HFF-Myc (cell line): Measurements from ENCODE around the gene ARHGAP45.
"Not testable (repeated sequence)": the region's sequence is repeated elsewhere in the genome, so short reads cannot be mapped to it uniquely, and the experiment has no call there.

ENCODE experiments used
- DNase-seq: peaks from one replicate; pipeline ENCODE4 v3.0.0-alpha.2; 2011; ENCODE audit warnings: low read depth; ENCODE audit errors: extremely low read depth
- H3K4me3 ChIP-seq: replicated peaks from 2 replicates; pipeline ENCODE4 v1.5.1; 2011; ENCODE audit warnings: low read depth, mild to moderate bottlenecking, control low read depth, low read length
- CTCF ChIP-seq: IDR thresholded peaks from 2 replicates; pipeline ENCODE4 v1.5.1; 2012; ENCODE audit warnings: mild to moderate bottlenecking, low read depth, low read length, control low read depth; ENCODE audit errors: missing control alignments

The ARHGAP45 gene

GRCh38 chr19:1111641-1112267 lies 44.8 kb downstream of the ARHGAP45 start:
- no peak overlapping the region for H3K4me3 ChIP-seq
- no peak for TF ChIP-seq CTCF
- no peak for DNase-seq

DNA sequence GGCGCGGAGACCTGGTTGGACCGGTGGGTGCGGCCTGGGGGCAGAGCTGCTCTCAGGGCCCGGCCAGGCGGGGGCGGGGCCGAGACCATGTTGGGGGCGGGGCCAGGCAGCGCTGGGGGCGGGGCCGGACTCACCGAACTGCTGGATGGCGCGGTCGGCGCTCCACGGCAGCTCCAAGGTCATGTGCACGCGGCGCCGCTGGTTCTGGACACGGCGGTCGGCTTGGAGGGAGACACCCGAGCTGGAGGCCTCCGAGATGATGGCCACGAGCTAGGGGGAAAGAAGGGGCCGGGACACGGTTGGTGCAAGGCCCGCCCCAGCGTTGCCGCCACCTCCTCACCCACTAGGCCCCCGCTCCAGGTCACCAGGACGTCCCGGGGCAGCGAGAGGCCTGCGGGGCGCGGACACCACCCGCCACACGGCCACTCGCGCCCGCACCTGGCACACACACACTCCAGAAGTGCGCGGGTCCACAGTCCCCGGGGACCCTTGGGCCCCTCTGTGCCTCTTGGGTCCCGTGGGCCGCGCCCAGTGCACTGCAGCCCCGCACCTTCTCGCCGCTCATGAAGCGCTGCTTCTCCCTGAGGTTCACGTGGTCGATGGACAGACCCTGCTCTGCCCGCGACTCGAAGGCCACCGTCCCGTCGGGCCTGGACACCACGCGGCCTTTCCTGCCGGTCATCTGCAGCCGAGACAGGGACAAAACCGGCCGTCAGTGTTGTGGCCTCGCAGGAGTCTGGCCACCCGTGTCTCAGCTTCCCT lies 45.5 kb downstream of the ARHGAP45 start:
- no peak for TF ChIP-seq CTCF
- no peak for DNase-seq
- H3K4me3 ChIP-seq: no peak overlapping the region

DNA sequence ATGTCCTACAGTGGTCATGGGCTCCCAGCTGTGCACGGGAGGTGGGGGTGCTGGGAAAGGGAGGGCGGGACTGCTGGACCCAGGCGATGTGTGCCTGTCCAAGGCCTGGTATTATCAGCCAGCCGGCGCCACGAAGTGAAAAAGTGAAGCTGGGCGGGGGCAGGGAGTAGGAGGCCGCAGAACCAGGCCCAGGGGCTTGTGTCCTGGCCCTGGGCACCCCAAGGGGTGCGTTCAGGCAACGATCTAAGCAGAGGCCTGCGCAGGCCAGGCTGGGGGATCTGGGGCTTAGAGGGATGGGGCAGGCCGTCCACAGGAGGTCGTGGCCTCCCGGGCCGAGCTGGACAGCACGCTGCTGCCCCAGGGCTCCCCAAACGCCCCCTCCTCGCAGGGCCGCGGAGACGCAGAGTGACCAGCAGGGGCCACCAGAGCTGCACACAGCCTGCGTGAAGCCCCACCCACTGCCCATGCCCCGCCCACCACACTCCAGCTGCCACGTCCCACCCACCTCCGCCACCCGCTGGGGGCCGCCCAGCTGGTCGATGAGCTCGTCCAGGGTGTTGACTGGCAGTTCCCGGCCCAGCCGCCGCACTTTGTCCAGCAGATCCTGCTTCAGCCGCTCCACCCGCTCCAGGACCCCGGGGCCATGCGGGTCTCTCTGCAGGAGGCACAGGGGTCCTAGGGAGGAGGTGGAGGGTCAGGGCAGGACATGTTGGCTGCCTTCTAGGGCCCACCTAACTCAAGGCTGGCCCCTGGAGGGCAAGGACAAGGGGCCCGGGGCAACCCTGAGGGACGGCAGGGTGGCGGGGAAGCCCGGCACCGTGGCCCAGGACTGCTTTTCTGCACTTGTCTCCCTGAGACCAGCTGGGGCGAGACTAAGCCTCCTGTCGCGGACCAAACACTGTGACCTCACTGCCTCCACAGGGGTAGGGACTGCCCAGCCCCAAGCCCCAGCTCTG lies 46.3 kb downstream of the ARHGAP45 start:
- peak; percentile 68 for TF ChIP-seq CTCF
- peak; percentile 77 for DNase-seq
- no peak overlapping the region for H3K4me3 ChIP-seq

DNA sequence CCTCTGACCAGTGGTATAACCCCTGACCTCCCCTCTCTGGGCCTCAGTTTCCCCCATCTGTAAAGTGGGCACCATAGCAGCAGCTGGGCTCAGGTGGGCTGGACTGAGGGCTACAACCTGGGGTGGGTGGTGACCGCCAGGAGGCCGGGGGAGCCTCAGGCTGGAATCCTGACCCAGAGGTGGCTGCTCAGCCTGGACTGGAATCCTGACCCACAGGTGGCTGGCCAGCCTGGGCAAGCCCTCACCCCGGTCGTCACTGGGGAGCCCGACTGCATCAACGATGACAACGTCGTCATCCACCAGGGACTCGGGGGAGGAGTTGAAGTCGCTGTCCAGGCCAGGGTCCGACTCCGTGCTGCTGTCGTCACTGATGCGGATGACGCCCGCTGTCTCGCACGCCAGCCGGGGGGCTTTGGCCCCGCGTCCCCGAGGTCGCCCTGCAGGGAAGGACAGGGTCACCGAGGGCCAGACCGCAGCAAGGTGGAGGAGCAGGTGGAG lies 47.1 kb downstream of the ARHGAP45 start:
- H3K4me3 ChIP-seq: no peak overlapping the region
- no peak for DNase-seq
- no peak for TF ChIP-seq CTCF

DNA sequence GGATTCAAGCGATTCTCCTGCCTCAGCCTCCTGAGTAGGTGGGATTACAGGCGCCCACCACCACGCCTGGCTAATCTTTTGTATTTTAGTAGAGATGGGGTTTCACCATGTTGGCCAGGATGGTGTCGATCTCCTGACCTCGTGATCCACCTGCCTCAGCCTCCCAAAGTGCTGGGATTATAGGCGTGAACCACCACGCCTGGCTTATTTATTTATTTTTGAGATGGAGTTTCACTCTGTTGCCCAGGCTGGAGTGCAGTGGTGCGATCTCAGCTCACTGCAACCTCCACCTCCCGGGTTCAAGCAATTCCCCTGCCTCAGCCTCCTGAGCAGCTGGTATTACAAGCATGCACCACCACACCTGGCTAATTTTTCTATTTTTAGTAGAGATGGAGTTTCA lies 47.8 kb downstream of the ARHGAP45 start:
- not testable (repeated sequence) for H3K4me3 ChIP-seq, DNase-seq

DNA sequence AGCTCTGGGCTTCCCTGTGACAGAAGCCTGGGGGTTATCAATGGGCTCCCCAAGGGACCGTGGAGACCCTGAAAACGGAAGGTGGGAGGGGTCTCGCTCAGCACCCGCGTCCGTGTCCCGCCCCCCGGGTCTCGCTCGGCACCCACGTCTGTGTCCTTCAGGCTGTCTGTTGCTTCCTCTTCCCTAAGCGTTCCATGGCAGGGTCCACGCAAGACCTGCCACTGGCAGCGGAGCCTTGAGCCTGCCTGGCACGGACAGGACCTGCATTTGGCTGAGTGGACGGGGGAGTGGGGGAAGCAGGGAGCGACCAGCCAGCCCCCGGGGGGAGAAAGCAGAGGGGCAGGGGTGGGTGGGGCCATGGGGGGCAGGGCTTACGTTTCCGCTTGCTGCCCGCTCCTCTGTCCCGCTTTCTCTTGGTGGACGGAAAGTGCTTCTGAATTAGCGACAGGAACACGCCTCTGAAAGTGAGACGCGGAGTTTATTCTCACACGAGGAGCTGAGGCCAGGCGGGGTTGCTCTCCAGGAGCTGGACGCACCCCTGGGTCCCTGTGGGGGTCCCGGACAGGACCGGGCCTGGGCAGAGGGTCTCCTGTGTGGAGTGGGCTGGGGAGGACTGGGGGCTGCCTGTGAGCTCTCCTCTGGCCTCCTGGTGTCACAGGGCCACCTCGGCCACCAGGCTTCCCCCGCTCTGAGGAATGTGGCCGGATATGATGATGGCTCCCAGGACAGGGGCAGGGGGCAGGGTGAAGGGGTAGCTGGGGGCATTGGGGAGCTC lies 48.9 kb downstream of the ARHGAP45 start:
- DNase-seq: no peak
- H3K4me3 ChIP-seq: no peak overlapping the region
- no peak for TF ChIP-seq CTCF
